ENCODE results near the gene POLN.

Gene POLN

GRCh38 chr4:2125831-2126230, 116.1 kb downstream of the POLN start:
- H3K9me3 Mint-ChIP-seq = peaks cover 3% of the 10 kb centered on the region
- peaks cover 4% of the 10 kb centered on the region for H3K27me3 Mint-ChIP-seq (ENCODE audit: low read depth)
- TF ChIP-seq CTCF (IDR thresholded peaks at IDR 0.05; ENCODE audit: unreplicated experiment in 3 of 3) = no peak
- H3K4me3 Mint-ChIP-seq = no peak overlapping the region
- H3K27ac Mint-ChIP-seq = no peak overlapping the region
- H3K4me1 Mint-ChIP-seq = no peaks in the 10 kb centered on the region
- H3K36me3 Mint-ChIP-seq (ENCODE audit: low read depth) = no peaks in the 10 kb centered on the region

- Mint-ChIP-seq H3K27me3 (ENCODE audit: low read depth) (peaks cover 4% of the 10 kb centered on the region), H3K4me1 (no peaks in the 10 kb centered on the region)
Observed at GRCh38 chr4:2125023-2125422, 116.9 kb downstream of the POLN start.

GRCh38 chr4:2116687-2117400, 125.1 kb downstream of the POLN start:
- Mint-ChIP-seq H3K9me3 (peaks cover 5% of the 10 kb centered on the region), H3K4me1 (no peaks in the 10 kb centered on the region), H3K36me3 (ENCODE audit: low read depth) (no peaks in the 10 kb centered on the region), H3K4me3 (no peak overlapping the region), H3K27ac (no peak overlapping the region), H3K27me3 (ENCODE audit: low read depth) (no peaks in the 10 kb centered on the region)
- no peak for TF ChIP-seq CTCF (IDR thresholded peaks at IDR 0.05; ENCODE audit: unreplicated experiment in 3 of 3)

More at GRCh38 chr4:2125023-2125422, 116.9 kb downstream of the POLN start:
- Mint-ChIP-seq H3K4me3 (no peak overlapping the region), H3K36me3 (ENCODE audit: low read depth) (no peaks in the 10 kb centered on the region), H3K27ac (no peak overlapping the region), H3K9me3 (no peaks in the 10 kb centered on the region)
- TF ChIP-seq CTCF (IDR thresholded peaks at IDR 0.05; ENCODE audit: unreplicated experiment in 3 of 3) = no peak

GRCh38 chr4:2105559-2105958, 136.4 kb downstream of the POLN start:
- peaks cover 22% of the 10 kb centered on the region for H3K9me3 Mint-ChIP-seq
- H3K27ac Mint-ChIP-seq = no peak overlapping the region
- peaks cover 5% of the 10 kb centered on the region for H3K36me3 Mint-ChIP-seq (ENCODE audit: low read depth)
- peaks cover 13% of the 10 kb centered on the region for H3K27me3 Mint-ChIP-seq (ENCODE audit: low read depth)
- no peak overlapping the region for H3K4me3 Mint-ChIP-seq
- TF ChIP-seq CTCF (IDR thresholded peaks at IDR 0.05; ENCODE audit: unreplicated experiment in 3 of 3) = no peak
- H3K4me1 Mint-ChIP-seq = no peaks in the 10 kb centered on the region

GRCh38 chr4:2104556-2105345, 137.2 kb downstream of the POLN start:
- Mint-ChIP-seq H3K4me3 (no peak overlapping the region), H3K9me3 (peaks cover 24% of the 10 kb centered on the region), H3K27ac (no peak overlapping the region), H3K4me1 (no peaks in the 10 kb centered on the region), H3K27me3 (ENCODE audit: low read depth) (peaks cover 13% of the 10 kb centered on the region), H3K36me3 (ENCODE audit: low read depth) (peaks cover 5% of the 10 kb centered on the region)
- TF ChIP-seq CTCF (IDR thresholded peaks at IDR 0.05; ENCODE audit: unreplicated experiment in 3 of 3) = no peak

Measured in nephron (organoid).